Jurkat, Clone E6-1 (cell line): ENCODE data around the gene ST13.
"Not testable (repeated sequence)": the region's sequence is repeated elsewhere in the genome, so short reads cannot be mapped to it uniquely, and the experiment has no call there.

Source experiments
- DNase-seq: peaks from one replicate; pipeline ENCODE4 v3.0.0-alpha.2; 2011; ENCODE audit warnings: low read depth, low spot score
- H3K4me3 ChIP-seq: 2 replicates; pipeline ENCODE4 v1.5.1; 2011; ENCODE audit warnings: mild to moderate bottlenecking, low read length, control low read depth, moderate library complexity

The ST13 gene

GRCh38 chr22:40799008-40799407 is 57.4 kb downstream of the ST13 start:
- DNase-seq = peak; percentile 18
- no peak overlapping the region for H3K4me3 ChIP-seq

DNA sequence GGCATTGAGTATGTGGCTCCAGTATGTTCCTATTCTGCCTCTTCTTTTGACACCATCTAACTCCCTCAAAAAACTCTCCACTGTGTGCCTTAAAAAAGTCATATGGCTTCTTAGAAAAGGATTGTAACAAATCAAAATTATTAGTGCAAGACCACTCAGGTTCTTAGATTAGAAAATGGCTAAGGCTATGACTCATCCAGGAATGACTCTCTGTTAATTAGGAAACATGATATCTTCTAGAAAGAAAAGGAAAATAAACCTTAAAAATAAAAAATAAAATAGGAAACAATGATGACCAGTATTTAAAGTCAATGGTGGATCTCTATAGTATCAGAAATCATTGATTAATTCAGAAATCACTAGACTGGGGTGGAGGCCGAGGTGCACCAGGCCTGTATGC is 59.0 kb downstream of the ST13 start:
- DNase-seq = no peak
- no peak overlapping the region for H3K4me3 ChIP-seq

DNA sequence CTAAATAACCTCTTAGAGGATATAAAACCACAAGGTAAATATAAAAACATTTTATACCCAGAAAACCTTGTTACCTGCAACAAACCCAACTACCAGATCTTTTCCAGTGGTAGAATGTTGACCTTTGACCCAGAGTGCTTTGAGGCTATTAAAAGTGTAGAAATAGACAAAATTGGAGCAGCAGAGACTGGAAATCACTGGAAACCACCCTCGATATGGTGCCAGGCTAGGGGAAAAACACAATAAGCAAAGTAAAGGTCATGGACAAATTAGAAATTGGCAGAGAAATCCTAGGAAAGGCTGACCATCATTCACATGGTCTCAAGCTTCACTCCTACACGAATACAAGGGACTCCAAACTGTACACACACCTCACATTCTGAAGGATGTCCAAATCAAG is 64.0 kb downstream of the ST13 start:
- no peak overlapping the region for H3K4me3 ChIP-seq
- no peak for DNase-seq

- DNase-seq = no peak
- H3K4me3 ChIP-seq = no peak overlapping the region
Measured at GRCh38 chr22:40791241-40791640, 65.2 kb downstream of the ST13 start.

GRCh38 chr22:40789131-40789530 is 67.3 kb downstream of the ST13 start:
- DNase-seq = no peak

DNA sequence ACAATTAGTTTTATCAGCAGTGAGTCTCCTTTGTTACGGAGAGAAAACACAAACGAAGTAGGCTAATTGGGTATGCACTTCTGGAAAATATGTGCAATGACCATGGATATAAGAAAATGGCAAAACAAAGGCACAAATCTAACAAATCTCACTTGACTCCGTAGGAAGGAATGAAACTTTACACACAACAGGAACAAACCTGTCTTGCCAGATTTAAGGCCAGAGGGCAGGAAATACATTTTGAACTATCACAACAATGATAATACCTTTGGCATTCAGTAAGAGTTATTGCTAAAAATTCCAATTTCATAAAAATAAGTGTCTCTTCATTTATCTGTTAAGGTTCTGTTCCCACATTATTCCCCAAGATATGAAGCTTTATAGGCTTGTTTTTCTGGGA is 73.9 kb downstream of the ST13 start:
- no peak for DNase-seq
- no peak overlapping the region for H3K4me3 ChIP-seq

More at GRCh38 chr22:40789131-40789530, 67.3 kb downstream of the ST13 start:
- no peak overlapping the region for H3K4me3 ChIP-seq

- not testable (repeated sequence) for DNase-seq, H3K4me3 ChIP-seq
Measured at GRCh38 chr22:40781749-40782148, 74.7 kb downstream of the ST13 start.
